GM12874 (cell line): ENCODE results near the gene SIX3.

ENCODE experiments used
- CTCF ChIP-seq: IDR thresholded peaks from 2 replicates; pipeline ENCODE4 v1.5.1; 2011; ENCODE audit warnings: low read depth, mild to moderate bottlenecking, control low read depth, low read length, moderate library complexity; ENCODE audit not compliant: insufficient read depth

SIX3 gene

GRCh38 chr2:44936715-44937687, 4.5 kb upstream of the SIX3 start:
- TF ChIP-seq CTCF, result no peak

- TF ChIP-seq CTCF, result peak; percentile 16; the same call in 1 of the 2 replicates
Observed at GRCh38 chr2:44937688-44938240, 3.7 kb upstream of the SIX3 start.

GRCh38 chr2:44938287-44939105, 3.0 kb upstream of the SIX3 start:
- TF ChIP-seq CTCF, result no peak

- no peak for TF ChIP-seq CTCF
Observed at GRCh38 chr2:44939106-44940048, 2.1 kb upstream of the SIX3 start.

GRCh38 chr2:44940049-44940494, 1.4 kb upstream of the SIX3 start:
- TF ChIP-seq CTCF, result no peak

- TF ChIP-seq CTCF, result no peak
Observed at GRCh38 chr2:44940732-44941464, 604 bp upstream of the SIX3 start.
